Type B pancreatic cell (in vitro differentiated cells): ENCODE data around the gene TOP2A. TPM values are rescaled to one million over a fixed set of nuclear protein-coding genes. Genes with fewer than 3 reads are reported as not detected.
"Not testable (repeated sequence)": the region's sequence is repeated elsewhere in the genome, so short reads cannot be mapped to it uniquely, and the experiment has no call there.

ENCODE experiments used
- DNase-seq: peaks from one replicate; pipeline ENCODE4 v3.0.0; 2021; ENCODE audit warnings: mixed read lengths; ENCODE audit not compliant: unreplicated experiment; ENCODE audit errors: extremely low spot score
- H3K27ac Mint-ChIP-seq: 2 replicates; pipeline ENCODE4 v1.8.0; 2021; ENCODE audit warnings: mild to moderate bottlenecking, mixed read lengths
- H3K27me3 Mint-ChIP-seq: 2 replicates; pipeline ENCODE4 v1.8.0; 2021; ENCODE audit warnings: mixed read lengths
- H3K36me3 Mint-ChIP-seq: 2 replicates; pipeline ENCODE4 v1.8.0; 2021; ENCODE audit warnings: mixed read lengths
- H3K4me1 Mint-ChIP-seq: one replicate; pipeline ENCODE4 v1.8.0; 2021; ENCODE audit warnings: mixed read lengths; ENCODE audit not compliant: unreplicated experiment
- H3K4me3 Mint-ChIP-seq: 2 replicates; pipeline ENCODE4 v1.8.0; 2021; ENCODE audit warnings: mild to moderate bottlenecking, mixed read lengths
- H3K9me3 Mint-ChIP-seq: 2 replicates; pipeline ENCODE4 v1.8.0; 2021; ENCODE audit warnings: mixed read lengths
- total RNA-seq: library from RNA; stranded (reverse); gene quantifications from 2 replicates; pipeline ENCODE4 v1.2.1, GENCODE V29; 2021; ENCODE audit warnings: low replicate concordance
- TF ChIP-seq, protein P1 (sequence below): fragments of 200-600 bp; sonication (generic); conservative IDR thresholded peaks from 2 replicates; pipeline ENCODE4 v1.5.0; 2021; ENCODE audit warnings: antibody characterized with exemption, mild to moderate bottlenecking

Gene TOP2A
- total RNA-seq, 1 donor from 2014 or later, result 248 TPM

DNA sequence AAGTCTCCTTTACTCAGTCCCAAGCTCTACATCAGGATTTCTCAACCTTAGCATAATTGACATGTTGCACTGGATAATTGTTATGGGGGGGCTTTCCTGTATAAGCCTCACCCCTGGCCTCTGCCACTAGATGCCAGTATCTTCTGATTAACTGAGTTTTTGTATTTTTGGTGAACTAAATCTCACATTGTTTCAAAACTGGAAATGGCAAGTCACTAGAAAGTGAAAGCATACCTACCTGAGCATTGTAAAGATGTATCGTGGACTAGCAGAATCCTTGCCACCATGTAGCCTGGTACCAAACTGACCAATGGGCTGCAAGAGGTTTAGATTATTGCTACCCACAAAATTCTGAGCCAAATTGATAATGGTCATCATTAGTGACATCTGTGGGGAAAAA lies 15.0 kb downstream of the TOP2A start:
- no peak for DNase-seq
- no peak overlapping the region for H3K27ac Mint-ChIP-seq
- no peaks in the 10 kb centered on the region for H3K27me3 Mint-ChIP-seq
- H3K4me3 Mint-ChIP-seq, result no peak overlapping the region
- no peaks in the 10 kb centered on the region for H3K9me3 Mint-ChIP-seq
- TF ChIP-seq, protein P1, sequence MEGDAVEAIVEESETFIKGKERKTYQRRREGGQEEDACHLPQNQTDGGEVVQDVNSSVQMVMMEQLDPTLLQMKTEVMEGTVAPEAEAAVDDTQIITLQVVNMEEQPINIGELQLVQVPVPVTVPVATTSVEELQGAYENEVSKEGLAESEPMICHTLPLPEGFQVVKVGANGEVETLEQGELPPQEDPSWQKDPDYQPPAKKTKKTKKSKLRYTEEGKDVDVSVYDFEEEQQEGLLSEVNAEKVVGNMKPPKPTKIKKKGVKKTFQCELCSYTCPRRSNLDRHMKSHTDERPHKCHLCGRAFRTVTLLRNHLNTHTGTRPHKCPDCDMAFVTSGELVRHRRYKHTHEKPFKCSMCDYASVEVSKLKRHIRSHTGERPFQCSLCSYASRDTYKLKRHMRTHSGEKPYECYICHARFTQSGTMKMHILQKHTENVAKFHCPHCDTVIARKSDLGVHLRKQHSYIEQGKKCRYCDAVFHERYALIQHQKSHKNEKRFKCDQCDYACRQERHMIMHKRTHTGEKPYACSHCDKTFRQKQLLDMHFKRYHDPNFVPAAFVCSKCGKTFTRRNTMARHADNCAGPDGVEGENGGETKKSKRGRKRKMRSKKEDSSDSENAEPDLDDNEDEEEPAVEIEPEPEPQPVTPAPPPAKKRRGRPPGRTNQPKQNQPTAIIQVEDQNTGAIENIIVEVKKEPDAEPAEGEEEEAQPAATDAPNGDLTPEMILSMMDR, result no peak
- H3K4me1 Mint-ChIP-seq, result no peaks in the 10 kb centered on the region
- H3K36me3 Mint-ChIP-seq, result peaks cover 10% of the 10 kb centered on the region

DNA sequence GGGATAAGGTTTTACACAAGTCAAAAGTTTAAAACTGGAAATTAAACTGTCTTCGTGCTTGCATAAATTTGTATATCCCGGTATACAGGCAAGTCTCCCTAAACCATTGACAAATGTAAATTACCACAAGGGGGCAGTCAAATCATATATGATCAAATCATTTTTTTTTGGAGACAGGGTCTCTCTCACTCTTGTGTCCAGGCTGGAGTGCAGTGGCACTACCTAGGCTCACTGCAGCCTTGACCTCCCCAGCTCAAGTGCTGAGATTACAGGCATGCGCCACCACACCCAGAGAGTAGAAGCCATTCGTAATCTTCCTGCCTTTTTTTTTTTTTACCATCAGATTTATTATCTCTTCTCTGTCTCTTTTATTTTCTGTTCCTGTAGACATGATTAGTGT lies 18.5 kb downstream of the TOP2A start:
- no peaks in the 10 kb centered on the region for H3K9me3 Mint-ChIP-seq
- no peaks in the 10 kb centered on the region for H3K27me3 Mint-ChIP-seq
- no peak overlapping the region for H3K4me3 Mint-ChIP-seq
- TF ChIP-seq, protein P1, result peak; percentile 76
- peaks cover 15% of the 10 kb centered on the region for H3K36me3 Mint-ChIP-seq
- no peak for DNase-seq
- no peaks in the 10 kb centered on the region for H3K4me1 Mint-ChIP-seq
- H3K27ac Mint-ChIP-seq, result no peak overlapping the region

DNA sequence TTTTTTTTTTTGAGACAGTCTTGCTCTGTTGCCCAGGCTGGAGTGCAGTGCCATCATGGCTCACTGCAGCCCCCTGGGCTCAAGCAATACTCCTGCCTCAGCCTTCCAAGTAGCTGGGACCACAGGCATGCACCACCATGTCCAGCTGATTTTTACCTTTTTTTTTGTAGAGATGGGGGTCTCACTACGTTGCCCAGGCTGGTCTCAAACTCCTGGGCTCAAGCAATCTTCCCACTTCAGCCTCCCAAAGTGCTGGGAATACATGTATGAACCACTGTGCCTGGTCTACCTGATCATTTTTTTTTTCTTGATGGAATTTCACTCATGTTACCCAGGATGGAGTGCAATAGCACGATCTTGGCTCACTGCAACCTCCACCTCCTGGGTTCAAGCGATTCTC lies 31.1 kb downstream of the TOP2A start:
- not testable (repeated sequence) for H3K27me3 Mint-ChIP-seq, H3K9me3 Mint-ChIP-seq, H3K4me3 Mint-ChIP-seq, H3K36me3 Mint-ChIP-seq, DNase-seq, H3K27ac Mint-ChIP-seq, H3K4me1 Mint-ChIP-seq

DNA sequence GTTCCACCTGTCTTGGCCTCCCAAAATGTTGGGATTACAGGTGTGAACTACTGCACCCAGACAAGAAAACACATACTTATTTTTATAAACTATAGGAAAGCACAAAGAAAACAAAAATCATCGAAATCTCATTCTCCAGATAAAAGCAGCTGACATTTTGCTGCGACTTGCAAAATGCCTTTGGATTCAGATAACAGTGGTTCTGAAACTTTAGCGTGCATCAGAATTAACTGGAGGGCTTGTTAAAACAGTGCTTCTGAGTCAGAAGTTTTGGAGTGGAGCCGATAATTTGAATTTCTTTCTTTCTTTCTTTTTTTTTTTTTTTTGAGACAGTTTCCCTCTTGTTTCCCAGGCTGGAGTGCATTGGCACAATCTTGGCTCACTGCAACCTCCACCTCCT lies 35.4 kb downstream of the TOP2A start:
- Mint-ChIP-seq H3K9me3 (no peaks in the 10 kb centered on the region), H3K27ac (no peak overlapping the region), H3K4me1 (no peaks in the 10 kb centered on the region), H3K27me3 (no peaks in the 10 kb centered on the region), H3K36me3 (no peaks in the 10 kb centered on the region), H3K4me3 (no peak overlapping the region)
- TF ChIP-seq, protein P1, result no peak
- DNase-seq, result no peak

DNA sequence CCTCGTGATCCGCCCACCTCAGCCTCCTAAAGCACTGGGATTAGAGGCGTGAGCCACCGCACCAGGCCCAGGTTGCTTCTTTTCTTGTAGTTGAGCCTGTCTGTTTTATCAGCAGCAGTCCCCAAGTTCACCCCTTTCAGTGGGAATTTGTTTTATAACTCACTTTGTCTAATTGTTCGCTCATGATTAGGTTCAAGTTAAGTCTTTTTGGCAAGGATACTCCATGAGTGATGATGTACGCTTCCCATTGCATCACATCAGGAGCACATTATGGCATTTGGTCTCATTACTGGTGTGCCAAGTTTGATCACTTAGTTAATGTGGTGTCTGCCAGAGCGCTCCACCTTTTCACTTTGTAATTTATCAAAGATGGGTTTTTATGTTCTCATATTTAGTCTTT lies 38.7 kb downstream of the TOP2A start:
- H3K27me3 Mint-ChIP-seq, result no peaks in the 10 kb centered on the region
- no peak overlapping the region for H3K4me3 Mint-ChIP-seq
- no peaks in the 10 kb centered on the region for H3K4me1 Mint-ChIP-seq
- DNase-seq, result peak; percentile 43
- no peak overlapping the region for H3K27ac Mint-ChIP-seq
- H3K36me3 Mint-ChIP-seq, result no peaks in the 10 kb centered on the region
- TF ChIP-seq, protein P1, result no peak
- no peaks in the 10 kb centered on the region for H3K9me3 Mint-ChIP-seq

DNA sequence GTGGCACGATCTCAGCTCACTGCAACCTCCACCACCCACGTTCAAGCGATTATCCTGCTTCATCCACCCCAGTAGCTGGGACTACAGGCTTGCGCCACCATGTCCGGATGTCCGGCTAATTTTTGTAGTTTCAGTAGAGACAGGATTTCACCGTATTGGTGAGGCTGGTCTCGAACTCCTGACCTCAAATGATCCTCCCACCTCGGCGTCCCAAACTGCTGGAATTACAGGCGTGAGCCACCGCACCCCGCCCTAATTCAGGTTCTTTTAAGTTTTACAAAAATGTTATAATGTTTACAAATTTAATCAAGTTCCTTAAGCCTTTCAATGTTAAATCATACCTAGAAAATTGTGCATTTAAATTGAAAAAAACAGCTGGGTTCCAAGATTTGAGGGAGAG lies 39.9 kb downstream of the TOP2A start:
- no peak for DNase-seq
- H3K27me3 Mint-ChIP-seq, result no peaks in the 10 kb centered on the region
- TF ChIP-seq, protein P1, result no peak
- no peaks in the 10 kb centered on the region for H3K9me3 Mint-ChIP-seq
- H3K4me3 Mint-ChIP-seq, result no peak overlapping the region
- peaks cover under 1% of the 10 kb centered on the region for H3K4me1 Mint-ChIP-seq
- no peak overlapping the region for H3K27ac Mint-ChIP-seq
- no peaks in the 10 kb centered on the region for H3K36me3 Mint-ChIP-seq

DNA sequence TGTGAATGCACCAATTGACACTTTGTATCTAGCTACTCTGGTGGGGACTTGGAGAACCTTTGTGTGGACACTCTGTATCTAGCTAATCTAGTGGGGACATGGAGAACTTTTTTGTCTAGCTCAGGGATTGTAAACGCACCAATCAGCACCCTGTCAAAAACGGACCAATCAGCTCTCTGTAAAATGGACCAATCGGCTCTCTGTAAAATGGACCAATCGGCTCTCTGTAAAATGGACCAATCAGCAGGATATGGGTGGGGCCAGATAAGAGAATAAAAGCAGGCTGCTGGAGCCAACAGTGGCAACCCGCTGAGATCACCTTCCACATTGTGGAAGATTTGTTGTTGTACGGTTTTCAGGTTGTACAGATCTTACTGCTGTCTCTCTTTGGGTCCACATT lies 41.2 kb downstream of the TOP2A start:
- DNase-seq, result peak; percentile 3
- not testable (repeated sequence) for H3K36me3 Mint-ChIP-seq, H3K4me1 Mint-ChIP-seq, H3K27me3 Mint-ChIP-seq, H3K9me3 Mint-ChIP-seq, H3K4me3 Mint-ChIP-seq, H3K27ac Mint-ChIP-seq

DNA sequence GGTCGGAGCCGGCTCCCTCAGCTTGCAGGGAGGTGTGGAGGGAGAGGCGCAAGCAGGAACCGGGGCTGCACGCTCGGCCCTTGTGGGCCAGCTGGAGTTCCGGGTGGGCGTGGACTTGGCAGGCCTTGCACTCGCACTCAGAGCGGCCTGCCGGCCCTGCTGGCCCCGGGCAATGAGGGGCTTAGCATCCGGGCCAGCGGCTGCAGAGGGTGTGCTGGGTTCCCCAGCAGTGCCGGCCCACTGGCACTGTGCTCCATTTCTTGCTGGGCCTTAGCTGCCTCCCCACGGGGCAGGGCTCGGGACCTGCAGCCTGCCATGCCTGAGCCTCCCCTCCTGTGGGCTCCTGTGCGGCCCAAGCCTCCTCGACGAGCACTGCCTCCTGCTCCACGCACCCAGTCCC lies 41.9 kb downstream of the TOP2A start:
- not testable (repeated sequence) for H3K36me3 Mint-ChIP-seq, H3K27ac Mint-ChIP-seq, H3K27me3 Mint-ChIP-seq, H3K4me3 Mint-ChIP-seq, H3K4me1 Mint-ChIP-seq
- peaks cover 11% of the 10 kb centered on the region for H3K9me3 Mint-ChIP-seq
- DNase-seq, result peak; percentile 62
